Parathyroid adenoma (tissue), 2 donors: Measurements from ENCODE around the gene QSOX2.

ENCODE experiments used
- H2AFZ ChIP-seq: fragments of 300-600 bp; sonication (generic); one replicate; pipeline ENCODE4 v1.7.0; 2017; ENCODE audit warnings: antibody characterized with exemption, mild to moderate bottlenecking
- H3K27ac ChIP-seq: fragments of 300-600 bp; sonication (generic); one replicate; pipeline ENCODE4 v1.7.0; 2017
- H3K27me3 ChIP-seq: fragments of 300-600 bp; sonication (generic); one replicate; pipeline ENCODE4 v1.7.0; 2017; ENCODE audit warnings: low read length; ENCODE audit not compliant: control insufficient read depth, insufficient read depth
- H3K36me3 ChIP-seq: fragments of 300-600 bp; sonication (generic); one replicate; pipeline ENCODE4 v1.7.0; 2017; ENCODE audit warnings: low read length; ENCODE audit not compliant: control insufficient read depth, insufficient read depth
- H3K4me1 ChIP-seq: fragments of 300-600 bp; sonication (generic); one replicate; pipeline ENCODE4 v1.7.0; 2017; ENCODE audit warnings: control low read depth
- H3K4me2 ChIP-seq: fragments of 300-600 bp; sonication (generic); one replicate; pipeline ENCODE4 v1.7.0; 2017; ENCODE audit warnings: low read length
- H3K4me3 ChIP-seq: fragments of 300-600 bp; sonication (generic); one replicate; pipeline ENCODE4 v1.7.0; 2017; ENCODE audit warnings: low read depth, low read length
- H3K79me2 ChIP-seq: fragments of 300-600 bp; sonication (generic); one replicate; pipeline ENCODE4 v1.7.0; 2017; ENCODE audit warnings: control low read depth
- H3K9ac ChIP-seq: fragments of 300-600 bp; sonication (generic); one replicate; pipeline ENCODE4 v1.7.0; 2017; ENCODE audit warnings: mild to moderate bottlenecking
- H3K9me3 ChIP-seq: fragments of 300-600 bp; sonication (generic); one replicate; pipeline ENCODE4 v1.7.0; 2017; ENCODE audit warnings: low read length; ENCODE audit not compliant: control insufficient read depth
- TF ChIP-seq, protein P1 (sequence below): fragments of 300-600 bp; sonication (generic); IDR thresholded peaks from one replicate; pipeline ENCODE4 v1.7.0; 2017; ENCODE audit warnings: antibody characterized with exemption, mild to moderate bottlenecking
- donor health status: primary hyperparathyroidism.

QSOX2 gene

DNA sequence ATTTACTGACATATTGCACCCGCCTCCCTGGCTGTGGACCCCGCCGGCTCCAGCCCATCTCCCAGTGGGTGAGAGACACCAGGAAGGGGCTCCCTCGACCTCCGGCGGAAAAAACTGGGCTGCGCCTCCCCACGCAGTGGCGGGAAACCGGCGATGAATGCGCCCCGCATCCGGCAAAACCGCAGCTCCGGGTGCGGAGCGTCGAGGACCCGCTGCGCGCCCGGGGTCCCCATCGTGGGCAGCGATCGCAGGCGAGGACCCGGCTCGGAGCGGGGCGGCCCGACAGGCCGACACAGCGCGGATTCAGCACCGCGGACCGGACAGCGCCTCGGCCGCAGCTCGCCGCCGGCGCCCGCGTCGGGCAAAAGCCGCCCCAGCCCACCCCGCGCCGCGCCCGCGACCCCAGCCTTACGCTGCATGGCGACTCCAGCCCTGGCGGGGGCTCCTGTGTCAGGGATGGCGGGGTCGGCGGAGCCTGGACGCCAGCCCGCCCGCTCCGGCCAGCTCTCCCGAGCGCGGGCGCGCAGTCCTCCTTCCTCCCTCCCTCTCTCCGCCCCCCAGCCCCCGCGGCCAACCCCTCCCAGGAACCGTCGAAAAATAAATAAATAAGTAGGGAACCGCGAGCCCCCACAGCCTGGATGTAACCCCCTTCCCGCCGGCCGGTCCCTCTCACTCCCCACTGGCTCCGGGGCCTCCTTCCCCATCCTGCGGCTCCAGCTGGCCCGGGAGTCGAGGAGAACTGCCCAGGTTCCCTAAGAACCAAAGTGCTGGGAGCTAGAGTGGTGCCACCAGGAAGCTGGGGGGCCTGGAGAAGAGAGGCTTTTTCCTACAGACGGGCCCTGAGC is 43.8 kb downstream of the QSOX2 start:
- Histone ChIP-seq H3K36me3 (no peaks in the 10 kb centered on the region), H3K27ac (no peak overlapping the region), H3K79me2 (no peaks in the 10 kb centered on the region), H2AFZ (no peak overlapping the region), H3K4me1 (no peaks in the 10 kb centered on the region), H3K9me3 (no peaks in the 10 kb centered on the region), H3K4me2 (no peak overlapping the region), H3K4me3 (no peak overlapping the region), H3K9ac (no peak overlapping the region), H3K27me3 (peaks cover 8% of the 10 kb centered on the region)
- TF ChIP-seq, protein P1, sequence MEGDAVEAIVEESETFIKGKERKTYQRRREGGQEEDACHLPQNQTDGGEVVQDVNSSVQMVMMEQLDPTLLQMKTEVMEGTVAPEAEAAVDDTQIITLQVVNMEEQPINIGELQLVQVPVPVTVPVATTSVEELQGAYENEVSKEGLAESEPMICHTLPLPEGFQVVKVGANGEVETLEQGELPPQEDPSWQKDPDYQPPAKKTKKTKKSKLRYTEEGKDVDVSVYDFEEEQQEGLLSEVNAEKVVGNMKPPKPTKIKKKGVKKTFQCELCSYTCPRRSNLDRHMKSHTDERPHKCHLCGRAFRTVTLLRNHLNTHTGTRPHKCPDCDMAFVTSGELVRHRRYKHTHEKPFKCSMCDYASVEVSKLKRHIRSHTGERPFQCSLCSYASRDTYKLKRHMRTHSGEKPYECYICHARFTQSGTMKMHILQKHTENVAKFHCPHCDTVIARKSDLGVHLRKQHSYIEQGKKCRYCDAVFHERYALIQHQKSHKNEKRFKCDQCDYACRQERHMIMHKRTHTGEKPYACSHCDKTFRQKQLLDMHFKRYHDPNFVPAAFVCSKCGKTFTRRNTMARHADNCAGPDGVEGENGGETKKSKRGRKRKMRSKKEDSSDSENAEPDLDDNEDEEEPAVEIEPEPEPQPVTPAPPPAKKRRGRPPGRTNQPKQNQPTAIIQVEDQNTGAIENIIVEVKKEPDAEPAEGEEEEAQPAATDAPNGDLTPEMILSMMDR, result no peak

DNA sequence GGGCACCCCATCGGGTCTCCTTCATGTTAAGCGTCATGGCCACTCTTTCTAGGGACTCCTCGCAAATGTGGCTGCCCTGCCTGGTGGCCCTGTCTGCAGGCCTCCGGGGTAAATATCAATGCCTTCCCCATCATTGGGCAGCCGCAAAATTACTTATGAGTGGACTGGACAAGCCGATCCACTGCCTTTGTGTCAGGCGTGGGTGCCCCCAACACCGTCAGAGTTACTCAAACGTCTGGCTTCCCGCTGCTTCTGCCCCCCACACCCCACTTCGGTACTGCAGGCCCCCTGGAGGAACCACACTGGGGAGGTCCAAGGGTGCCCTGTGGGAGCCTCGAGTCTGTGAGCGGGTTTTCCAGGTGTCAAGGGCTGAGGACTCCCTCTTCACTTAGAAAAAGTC is 44.4 kb downstream of the QSOX2 start:
- Histone ChIP-seq H3K4me3 (no peak overlapping the region), H3K9ac (no peak overlapping the region), H3K36me3 (no peaks in the 10 kb centered on the region), H3K27me3 (peaks cover 10% of the 10 kb centered on the region), H3K4me2 (no peak overlapping the region), H3K9me3 (no peaks in the 10 kb centered on the region), H3K27ac (no peak overlapping the region), H3K79me2 (no peaks in the 10 kb centered on the region), H2AFZ (no peak overlapping the region), H3K4me1 (no peaks in the 10 kb centered on the region)
- TF ChIP-seq, protein P1, result no peak

DNA sequence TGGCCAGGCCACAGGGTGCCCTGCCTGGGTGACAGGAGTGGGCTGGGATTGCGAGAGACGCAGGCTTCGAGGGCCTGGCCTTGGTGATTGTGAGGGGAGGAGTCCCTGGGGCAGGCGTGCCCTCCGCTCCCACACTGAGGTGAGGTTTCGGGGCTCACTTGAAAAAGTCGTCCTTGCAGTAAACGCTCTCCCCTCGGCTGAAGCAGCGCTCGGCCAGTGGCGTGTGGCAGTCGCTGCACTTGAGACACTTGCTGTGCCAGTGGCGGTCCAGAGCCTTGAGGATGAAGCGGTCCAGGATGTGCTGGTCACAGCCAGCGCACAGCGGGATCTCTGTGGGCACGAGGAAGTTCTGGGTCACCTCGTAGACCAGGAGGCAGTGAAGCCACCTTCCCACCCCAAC is 45.2 kb downstream of the QSOX2 start:
- no peaks in the 10 kb centered on the region for H3K4me1 ChIP-seq
- TF ChIP-seq, protein P1, result no peak
- H3K4me3 ChIP-seq, result no peak overlapping the region
- H2AFZ ChIP-seq, result no peak overlapping the region
- H3K9me3 ChIP-seq, result no peaks in the 10 kb centered on the region
- H3K27ac ChIP-seq, result no peak overlapping the region
- H3K9ac ChIP-seq, result no peak overlapping the region
- H3K4me2 ChIP-seq, result no peak overlapping the region
- H3K27me3 ChIP-seq, result peaks cover 10% of the 10 kb centered on the region
- H3K79me2 ChIP-seq, result no peaks in the 10 kb centered on the region
- H3K36me3 ChIP-seq, result no peaks in the 10 kb centered on the region

DNA sequence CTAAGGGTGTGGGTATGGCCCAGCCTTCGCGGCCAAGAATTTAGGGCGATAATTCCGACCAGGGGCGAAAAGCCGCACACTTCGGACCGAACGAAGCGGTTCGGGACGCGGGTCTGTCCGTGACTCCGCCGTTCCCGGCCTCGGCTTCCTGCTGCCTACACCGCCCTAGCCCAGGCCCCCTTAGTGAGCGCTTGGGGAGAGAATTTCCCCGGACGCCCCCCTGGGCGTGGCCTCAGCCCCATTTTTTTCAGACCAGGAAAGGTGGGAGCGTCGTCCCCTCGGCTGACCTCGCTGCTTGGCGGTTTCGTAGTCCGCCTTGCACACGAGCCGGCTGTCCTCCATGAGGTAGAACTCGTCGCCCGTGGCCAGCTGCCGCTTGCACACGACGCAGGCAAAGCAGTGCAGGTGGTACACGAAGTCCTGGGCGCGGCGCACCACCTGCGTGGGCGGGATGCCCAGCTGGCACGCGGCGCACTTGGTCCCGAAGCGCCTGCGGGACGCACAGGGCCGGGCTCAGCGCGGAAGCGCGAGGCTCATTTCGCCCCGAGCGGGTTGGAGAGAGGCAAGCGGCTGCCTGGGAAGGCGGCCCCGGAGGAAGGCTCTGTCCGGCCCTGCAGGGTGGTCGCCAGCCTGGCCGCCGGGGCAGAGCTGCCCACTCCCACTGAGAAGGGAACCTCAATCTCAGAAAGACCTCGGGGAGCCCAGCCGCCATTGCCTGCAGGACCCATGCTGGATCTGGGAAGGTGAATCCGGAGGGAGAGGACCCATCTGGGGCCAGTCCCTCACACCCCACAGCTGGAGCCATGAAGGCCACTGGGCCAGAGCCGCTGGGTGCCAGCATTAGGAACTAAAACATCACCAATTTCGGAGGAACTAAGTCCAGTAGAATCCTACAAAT is 46.0 kb downstream of the QSOX2 start:
- H3K4me1 ChIP-seq, result no peaks in the 10 kb centered on the region
- H3K79me2 ChIP-seq, result no peaks in the 10 kb centered on the region
- H3K9ac ChIP-seq, result no peak overlapping the region
- H3K9me3 ChIP-seq, result no peaks in the 10 kb centered on the region
- H3K4me2 ChIP-seq, result no peak overlapping the region
- no peak overlapping the region for H3K4me3 ChIP-seq
- TF ChIP-seq, protein P1, result no peak
- no peak overlapping the region for H2AFZ ChIP-seq
- no peak overlapping the region for H3K27ac ChIP-seq
- H3K27me3 ChIP-seq, result peaks cover 10% of the 10 kb centered on the region
- no peaks in the 10 kb centered on the region for H3K36me3 ChIP-seq
